LNCaP clone FGC (cell line): ENCODE measurements around the gene NDUFAF8.
"Not testable (repeated sequence)": the region's sequence is repeated elsewhere in the genome, so short reads cannot be mapped to it uniquely, and the experiment has no call there.

ENCODE experiments used
- DNase-seq: peaks from one replicate; pipeline ENCODE4 v3.0.0-alpha.2; 2011; ENCODE audit warnings: low read depth
- H3K4me3 ChIP-seq: 2 replicates; pipeline ENCODE4 v1.5.1; 2011; ENCODE audit warnings: mild to moderate bottlenecking, low read depth, low read length, control low read depth
- CTCF ChIP-seq: IDR thresholded peaks from 2 replicates; pipeline ENCODE4 v1.5.1; 2012; ENCODE audit warnings: mild to moderate bottlenecking; ENCODE audit not compliant: control insufficient read depth, insufficient read depth; ENCODE audit errors: extremely low read depth

NDUFAF8 gene

GRCh38 chr17:81222906-81223761, 16.0 kb upstream of the NDUFAF8 start, which contains the start of gene CEP131:
CEP131 (minus strand) TSS chr17:81222965; CDS start chr17:81220056, 2,909 bp downstream.
- H3K4me3 ChIP-seq: peak within 1 kb of the TSS; percentile 72
- DNase-seq: peak; percentile 92
- TF ChIP-seq CTCF: no peak

- DNase-seq: no peak
- TF ChIP-seq CTCF: no peak
- no peak overlapping the region for H3K4me3 ChIP-seq
These were observed 15.4 kb upstream of the NDUFAF8 start for GRCh38 chr17:81223762-81224130.

GRCh38 chr17:81227630-81228029, 11.5 kb upstream of the NDUFAF8 start:
- H3K4me3 ChIP-seq, DNase-seq: not testable (repeated sequence)

GRCh38 chr17:81228420-81228819, 10.7 kb upstream of the NDUFAF8 start:
- no peak for TF ChIP-seq CTCF
- H3K4me3 ChIP-seq: no peak overlapping the region
- DNase-seq: no peak

GRCh38 chr17:81228834-81229665, 10.1 kb upstream of the NDUFAF8 start:
- no peak for DNase-seq
- no peak for TF ChIP-seq CTCF
- no peak overlapping the region for H3K4me3 ChIP-seq

GRCh38 chr17:81229666-81229920, 9.5 kb upstream of the NDUFAF8 start:
- no peak for TF ChIP-seq CTCF
- DNase-seq: no peak
- no peak overlapping the region for H3K4me3 ChIP-seq

GRCh38 chr17:81230043-81230820, 8.9 kb upstream of the NDUFAF8 start:
- TF ChIP-seq CTCF: peak; percentile 38
- H3K4me3 ChIP-seq: no peak overlapping the region
- DNase-seq: no peak
